ENCODE data around the gene CACNA2D4. TPM values are rescaled to one million over a fixed set of nuclear protein-coding genes. Genes with fewer than 3 reads are reported as not detected.
A peak's percentile ranks its signal among the peaks of the same experiment; 100 is the strongest.

Gene CACNA2D4
- total RNA-seq, 2 experiments from 2014 or later: 5.5 to 7.2 TPM

DNA sequence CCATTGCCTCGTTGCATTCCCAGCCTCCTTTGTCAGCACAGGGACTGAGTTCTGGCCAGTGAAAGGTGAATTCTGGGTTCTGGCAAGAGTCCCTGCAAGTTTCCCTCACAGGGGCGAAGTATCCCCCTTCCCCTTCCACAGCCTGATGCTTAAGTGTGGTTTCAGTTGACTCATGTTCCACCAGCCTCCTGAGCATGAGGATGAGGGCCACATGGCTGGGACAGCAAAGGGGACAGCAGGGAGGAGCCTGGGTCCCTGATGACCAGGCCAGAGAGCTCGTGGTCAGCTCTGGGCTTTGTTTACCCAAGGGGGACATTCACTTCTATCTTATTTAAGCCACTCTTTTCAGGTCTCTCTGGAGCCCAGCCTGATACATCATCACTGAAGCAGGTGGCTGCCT lies 36.5 kb downstream of the CACNA2D4 start:
- POLR2A ChIA-PET: no interaction called here
- H3K9me3 Mint-ChIP-seq (ENCODE audit: low read depth): no peaks in the 10 kb centered on the region
- intact Hi-C loops (cut with DNase I, micrococcal nuclease): no loop called here
- peaks cover 5% of the 10 kb centered on the region for H3K27me3 Mint-ChIP-seq
- H3K36me3 Mint-ChIP-seq (ENCODE audit: low read depth): no peaks in the 10 kb centered on the region
- no peak overlapping the region for H3K4me3 Mint-ChIP-seq
- H3K27ac Mint-ChIP-seq: no peak overlapping the region
- no peak for DNase-seq
- CTCF ChIA-PET: no interaction called here
- no peaks in the 10 kb centered on the region for H3K4me1 Mint-ChIP-seq
- ATAC-seq: no peak

GRCh38 chr12:1881301-1881700 lies 37.2 kb downstream of the CACNA2D4 start:
- H3K27me3 Mint-ChIP-seq: peaks cover 1% of the 10 kb centered on the region
- no peaks in the 10 kb centered on the region for H3K9me3 Mint-ChIP-seq (ENCODE audit: low read depth)
- POLR2A ChIA-PET: no interaction called here
- H3K36me3 Mint-ChIP-seq (ENCODE audit: low read depth): no peaks in the 10 kb centered on the region
- DNase-seq (no peak), ATAC-seq (no peak)
- H3K4me1 Mint-ChIP-seq: no peaks in the 10 kb centered on the region
- intact Hi-C loops (cut with DNase I, micrococcal nuclease): no loop called here
- H3K4me3 Mint-ChIP-seq: no peak overlapping the region
- H3K27ac Mint-ChIP-seq: no peak overlapping the region
- CTCF ChIA-PET: no interaction called here

DNA sequence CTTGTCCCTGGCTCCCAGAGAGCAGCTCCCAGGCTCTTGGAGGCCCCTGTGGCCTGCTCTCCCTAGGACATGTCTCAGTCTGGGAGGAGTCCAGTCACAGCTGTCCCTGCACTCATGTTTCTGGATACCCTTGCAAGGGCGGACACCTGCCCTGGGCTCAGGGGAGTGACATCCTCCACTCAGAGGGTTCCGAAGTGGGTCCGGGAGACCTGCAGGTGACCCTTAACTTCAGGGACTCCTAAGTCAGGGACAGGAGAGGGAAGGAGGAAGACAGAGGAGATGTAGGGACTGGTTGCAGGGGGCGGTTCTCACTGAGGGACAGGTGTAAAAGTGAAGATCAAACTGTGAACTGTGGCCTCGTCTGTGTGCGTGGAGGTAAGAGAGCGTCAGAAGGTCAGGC lies 37.6 kb downstream of the CACNA2D4 start:
- H3K27me3 Mint-ChIP-seq: peaks cover 1% of the 10 kb centered on the region
- CTCF ChIA-PET: no interaction called here
- ATAC-seq (no peak), DNase-seq (no peak)
- no peaks in the 10 kb centered on the region for H3K4me1 Mint-ChIP-seq
- H3K27ac Mint-ChIP-seq: no peak overlapping the region
- H3K9me3 Mint-ChIP-seq (ENCODE audit: low read depth): no peaks in the 10 kb centered on the region
- H3K4me3 Mint-ChIP-seq: no peak overlapping the region
- no peaks in the 10 kb centered on the region for H3K36me3 Mint-ChIP-seq (ENCODE audit: low read depth)
- POLR2A ChIA-PET: no interaction called here
- intact Hi-C loops (cut with DNase I, micrococcal nuclease): no loop called here

- intact Hi-C loops (cut with DNase I, micrococcal nuclease): no loop called here
- DNase-seq (no peak), ATAC-seq (no peak)
- no peaks in the 10 kb centered on the region for H3K4me1 Mint-ChIP-seq
- H3K4me3 Mint-ChIP-seq: no peak overlapping the region
- ChIA-PET CTCF (no interaction called here), POLR2A (no interaction called here)
- H3K36me3 Mint-ChIP-seq (ENCODE audit: low read depth): no peaks in the 10 kb centered on the region
- H3K9me3 Mint-ChIP-seq (ENCODE audit: low read depth): no peaks in the 10 kb centered on the region
- no peak overlapping the region for H3K27ac Mint-ChIP-seq
- peaks cover 1% of the 10 kb centered on the region for H3K27me3 Mint-ChIP-seq
Measured at GRCh38 chr12:1880153-1880845, 38.2 kb downstream of the CACNA2D4 start.

DNA sequence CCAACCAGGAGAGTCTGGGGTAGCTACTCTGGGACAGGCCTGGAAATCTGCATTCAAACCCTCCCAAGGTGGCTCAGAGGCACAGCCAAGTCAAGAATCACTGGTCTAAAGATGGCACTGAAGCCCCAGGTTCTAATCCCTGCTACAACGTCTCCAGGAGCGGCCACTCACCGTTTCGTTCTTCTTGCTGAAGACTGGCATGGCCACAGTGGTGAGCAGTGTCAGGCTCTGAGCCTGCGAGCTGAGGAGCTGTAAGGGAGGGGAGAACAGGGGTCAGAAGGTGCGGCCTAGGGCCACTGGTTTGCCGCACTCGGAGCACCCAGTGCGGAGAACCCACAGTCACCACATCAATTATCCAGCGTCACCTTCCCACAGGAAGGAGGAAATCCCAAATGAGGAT lies 38.8 kb downstream of the CACNA2D4 start:
- CTCF ChIA-PET: no interaction called here
- Mint-ChIP-seq H3K4me1 (no peaks in the 10 kb centered on the region), H3K9me3 (ENCODE audit: low read depth) (no peaks in the 10 kb centered on the region), H3K36me3 (ENCODE audit: low read depth) (no peaks in the 10 kb centered on the region), H3K4me3 (no peak overlapping the region), H3K27ac (no peak overlapping the region), H3K27me3 (peaks cover 1% of the 10 kb centered on the region)
- no peak for DNase-seq
- POLR2A ChIA-PET: no interaction called here
- no peak for ATAC-seq
- intact Hi-C loops (cut with DNase I, micrococcal nuclease): no loop called here

GRCh38 chr12:1878695-1879094 lies 39.8 kb downstream of the CACNA2D4 start:
- no peak for DNase-seq
- CTCF ChIA-PET: no interaction called here

DNA sequence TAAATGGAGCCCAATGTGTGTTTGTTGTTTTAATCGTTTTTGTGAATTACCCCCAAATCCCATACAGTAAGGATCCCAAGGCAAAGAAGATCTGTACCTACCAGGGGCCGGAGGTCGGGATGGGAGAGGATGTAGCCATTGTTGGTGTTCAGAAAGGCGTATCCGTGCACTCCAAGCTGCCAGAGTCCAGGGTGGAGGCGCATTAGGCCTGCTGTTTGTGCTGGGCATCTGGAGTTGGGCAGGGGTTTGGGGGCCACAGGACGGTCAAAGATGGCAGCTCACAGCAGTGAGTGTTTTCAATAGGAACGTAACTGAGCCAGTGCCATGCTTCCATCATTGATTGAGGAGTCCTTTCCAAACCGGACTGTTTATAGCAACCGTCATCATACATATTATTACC lies 40.2 kb downstream of the CACNA2D4 start:
- CTCF ChIA-PET: no interaction called here

More at GRCh38 chr12:1878695-1879094, 39.8 kb downstream of the CACNA2D4 start:
- no peaks in the 10 kb centered on the region for H3K4me1 Mint-ChIP-seq
- no peaks in the 10 kb centered on the region for H3K36me3 Mint-ChIP-seq (ENCODE audit: low read depth)
- no peak overlapping the region for H3K27ac Mint-ChIP-seq
- no peak overlapping the region for H3K4me3 Mint-ChIP-seq
- H3K27me3 Mint-ChIP-seq: peaks cover 1% of the 10 kb centered on the region
- no peak for ATAC-seq
- H3K9me3 Mint-ChIP-seq (ENCODE audit: low read depth): no peaks in the 10 kb centered on the region
- intact Hi-C loops (cut with DNase I, micrococcal nuclease): no loop called here
- POLR2A ChIA-PET: no interaction called here

GRCh38 chr12:1877169-1877878 lies 41.1 kb downstream of the CACNA2D4 start:
- Mint-ChIP-seq H3K9me3 (ENCODE audit: low read depth) (no peaks in the 10 kb centered on the region), H3K27ac (no peak overlapping the region), H3K4me3 (no peak overlapping the region), H3K36me3 (ENCODE audit: low read depth) (no peaks in the 10 kb centered on the region), H3K27me3 (no peaks in the 10 kb centered on the region), H3K4me1 (no peaks in the 10 kb centered on the region)
- ChIA-PET POLR2A (no interaction called here), CTCF (interaction anchor here (0.7 kb wide), 1 partner anchor 706 kb away, joined by 3 read pairs; no protein-coding TSS in a partner anchor)
- DNase-seq (peak; percentile 13), ATAC-seq (no peak)
- intact Hi-C loops (cut with DNase I, micrococcal nuclease): no loop called here

More for the DNA sequence above, 40.2 kb downstream of the CACNA2D4 start:
- Mint-ChIP-seq H3K36me3 (ENCODE audit: low read depth) (no peaks in the 10 kb centered on the region), H3K9me3 (ENCODE audit: low read depth) (no peaks in the 10 kb centered on the region), H3K4me3 (no peak overlapping the region), H3K27ac (no peak overlapping the region), H3K4me1 (no peaks in the 10 kb centered on the region), H3K27me3 (no peaks in the 10 kb centered on the region)
- intact Hi-C loops (cut with DNase I, micrococcal nuclease): no loop called here
- POLR2A ChIA-PET: no interaction called here
- no peak for DNase-seq
- ATAC-seq: no peak

DNA sequence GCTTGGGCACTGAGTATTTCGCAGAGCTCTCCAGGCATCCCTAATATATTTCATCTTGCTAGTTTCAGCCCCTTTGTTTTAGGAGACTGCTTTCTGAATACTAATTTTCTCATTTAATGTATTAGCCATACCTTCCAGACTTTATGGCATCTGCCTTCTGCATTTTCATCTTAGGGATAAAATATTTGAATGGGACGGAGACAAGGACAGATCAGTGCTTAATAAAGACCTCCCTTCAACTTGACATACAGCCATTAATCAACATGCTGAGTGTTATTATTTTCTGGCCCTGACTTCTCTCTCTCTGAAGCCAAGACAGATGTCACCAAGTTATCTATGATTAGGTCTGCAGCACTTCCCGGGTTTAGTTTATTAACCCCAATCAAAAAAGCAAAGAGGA lies 42.4 kb downstream of the CACNA2D4 start:
- Mint-ChIP-seq H3K36me3 (ENCODE audit: low read depth) (no peaks in the 10 kb centered on the region), H3K27ac (no peak overlapping the region), H3K4me1 (no peaks in the 10 kb centered on the region), H3K9me3 (ENCODE audit: low read depth) (peaks cover 5% of the 10 kb centered on the region), H3K4me3 (no peak overlapping the region), H3K27me3 (no peaks in the 10 kb centered on the region)
- no peak for ATAC-seq
- CTCF ChIA-PET: no interaction called here
- intact Hi-C loops (cut with DNase I, micrococcal nuclease): no loop called here
- POLR2A ChIA-PET: no interaction called here
- no peak for DNase-seq

- H3K9me3 Mint-ChIP-seq (ENCODE audit: low read depth): peaks cover 6% of the 10 kb centered on the region
- H3K4me3 Mint-ChIP-seq: no peak overlapping the region
- ATAC-seq: no peak
- no peak overlapping the region for H3K27ac Mint-ChIP-seq
- POLR2A ChIA-PET: no interaction called here
- no peaks in the 10 kb centered on the region for H3K4me1 Mint-ChIP-seq
- no peak for DNase-seq
- CTCF ChIA-PET: interaction anchor here (0.6 to 1.2 kb wide), 2 partner anchors 204 to 406 kb away, joined by 3 to 4 read pairs; no protein-coding TSS in a partner anchor
- no peaks in the 10 kb centered on the region for H3K36me3 Mint-ChIP-seq (ENCODE audit: low read depth)
- no peaks in the 10 kb centered on the region for H3K27me3 Mint-ChIP-seq
- intact Hi-C loops (cut with DNase I, micrococcal nuclease): no loop called here
Measured at GRCh38 chr12:1875608-1876007, 42.8 kb downstream of the CACNA2D4 start.

DNA sequence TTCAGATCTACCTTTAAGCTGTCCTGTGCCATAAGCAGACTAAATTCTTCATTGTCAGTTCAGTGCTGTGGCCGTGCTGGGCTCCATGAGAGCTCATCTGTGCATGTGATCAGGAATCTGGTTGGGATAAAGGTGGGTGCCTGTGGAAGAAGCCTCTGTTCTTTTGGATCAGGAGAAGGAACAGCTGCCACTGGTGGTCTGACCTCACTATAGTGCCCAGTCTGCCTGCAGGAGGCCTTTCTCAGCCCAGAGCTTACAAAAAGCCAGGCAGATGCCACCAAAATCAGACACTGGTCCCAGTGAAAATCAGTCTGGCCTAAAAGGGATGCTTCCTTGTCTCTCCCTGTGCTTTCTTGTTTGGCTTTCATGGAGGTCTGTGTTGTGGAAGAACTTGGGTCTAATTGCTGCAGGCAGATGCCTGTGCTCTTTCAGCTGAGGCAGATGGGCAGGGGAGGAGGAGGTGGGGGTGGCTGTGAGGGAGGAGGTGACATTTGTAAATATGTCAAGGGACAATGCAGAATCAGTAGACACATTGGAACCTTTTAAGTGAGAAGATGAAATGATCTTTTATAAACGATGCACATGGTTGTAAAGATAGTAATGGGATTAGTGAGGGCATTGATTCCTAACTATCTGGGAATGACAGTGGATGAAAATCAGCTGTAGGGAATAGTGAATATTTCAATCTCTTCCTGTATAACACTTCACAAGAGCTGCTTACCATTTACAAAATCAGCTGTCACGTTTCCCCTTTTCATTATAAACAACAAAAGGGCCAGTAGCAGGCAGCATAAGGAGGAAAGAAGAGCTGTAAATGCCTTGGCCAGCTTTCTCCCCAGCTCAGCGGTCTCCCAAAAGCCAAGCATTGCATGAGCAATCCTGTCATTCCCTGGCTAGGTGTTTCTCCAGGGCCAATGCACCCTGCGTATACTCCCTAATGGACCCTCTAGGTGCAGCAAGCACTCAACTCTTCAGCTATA lies 44.6 kb downstream of the CACNA2D4 start:
- no peaks in the 10 kb centered on the region for H3K4me1 Mint-ChIP-seq
- CTCF ChIA-PET: interaction anchor here (1.0 to 1.6 kb wide), 4 partner anchors 29 to 239 kb away, joined by 3 to 4 read pairs (median 4); no protein-coding TSS in a partner anchor
- POLR2A ChIA-PET: no interaction called here

More for the DNA sequence above, 44.6 kb downstream of the CACNA2D4 start:
- H3K27ac Mint-ChIP-seq: no peak overlapping the region
- peaks cover 6% of the 10 kb centered on the region for H3K9me3 Mint-ChIP-seq (ENCODE audit: low read depth)
- H3K36me3 Mint-ChIP-seq (ENCODE audit: low read depth): no peaks in the 10 kb centered on the region
- intact Hi-C loops (cut with DNase I, micrococcal nuclease): no loop called here
- H3K27me3 Mint-ChIP-seq: no peaks in the 10 kb centered on the region
- DNase-seq (no peak), ATAC-seq (no peak)
- no peak overlapping the region for H3K4me3 Mint-ChIP-seq
